GM12872 (cell line): ENCODE measurements around the gene CIB1.

Source experiments
- CTCF ChIP-seq: IDR thresholded peaks from 3 replicates; pipeline ENCODE4 v1.5.1; 2011; ENCODE audit warnings: low read depth, mild to moderate bottlenecking, low read length, moderate library complexity; ENCODE audit not compliant: insufficient read depth

Gene CIB1

GRCh38 chr15:90264671-90265070, 30.9 kb upstream of the CIB1 start:
- no peak for TF ChIP-seq CTCF

- TF ChIP-seq CTCF = no peak
Measured at GRCh38 chr15:90262426-90262825, 28.7 kb upstream of the CIB1 start.

- TF ChIP-seq CTCF = no peak
Measured at GRCh38 chr15:90261811-90262210, 28.1 kb upstream of the CIB1 start.

- TF ChIP-seq CTCF = no peak
Measured at GRCh38 chr15:90259524-90259923, 25.8 kb upstream of the CIB1 start.

GRCh38 chr15:90257776-90258175, 24.0 kb upstream of the CIB1 start:
- TF ChIP-seq CTCF = no peak

- TF ChIP-seq CTCF = no peak
Measured at GRCh38 chr15:90249203-90249863, 15.6 kb upstream of the CIB1 start, which contains the start of gene TTLL13. TTLL13 (plus strand) TSS chr15:90249556; CDS start chr15:90250631, 1,075 bp downstream.

- no peak for TF ChIP-seq CTCF
Measured at GRCh38 chr15:90248789-90249202, 15.1 kb upstream of the CIB1 start.
